Effector CD8-positive, alpha-beta T cell (primary cell): Measurements from ENCODE around the gene METAP1D.

Experiments used
- DNase-seq: peaks from one replicate; lab custom pipeline; 2025; lab: John Stamatoyannopoulos, UW

METAP1D gene

GRCh38 chr2:172091761-172092566 is 92.2 kb downstream of the METAP1D start:
- DNase-seq, result no peak

- no peak for DNase-seq
Observed at GRCh38 chr2:172092716-172093415, 93.1 kb downstream of the METAP1D start.

DNA sequence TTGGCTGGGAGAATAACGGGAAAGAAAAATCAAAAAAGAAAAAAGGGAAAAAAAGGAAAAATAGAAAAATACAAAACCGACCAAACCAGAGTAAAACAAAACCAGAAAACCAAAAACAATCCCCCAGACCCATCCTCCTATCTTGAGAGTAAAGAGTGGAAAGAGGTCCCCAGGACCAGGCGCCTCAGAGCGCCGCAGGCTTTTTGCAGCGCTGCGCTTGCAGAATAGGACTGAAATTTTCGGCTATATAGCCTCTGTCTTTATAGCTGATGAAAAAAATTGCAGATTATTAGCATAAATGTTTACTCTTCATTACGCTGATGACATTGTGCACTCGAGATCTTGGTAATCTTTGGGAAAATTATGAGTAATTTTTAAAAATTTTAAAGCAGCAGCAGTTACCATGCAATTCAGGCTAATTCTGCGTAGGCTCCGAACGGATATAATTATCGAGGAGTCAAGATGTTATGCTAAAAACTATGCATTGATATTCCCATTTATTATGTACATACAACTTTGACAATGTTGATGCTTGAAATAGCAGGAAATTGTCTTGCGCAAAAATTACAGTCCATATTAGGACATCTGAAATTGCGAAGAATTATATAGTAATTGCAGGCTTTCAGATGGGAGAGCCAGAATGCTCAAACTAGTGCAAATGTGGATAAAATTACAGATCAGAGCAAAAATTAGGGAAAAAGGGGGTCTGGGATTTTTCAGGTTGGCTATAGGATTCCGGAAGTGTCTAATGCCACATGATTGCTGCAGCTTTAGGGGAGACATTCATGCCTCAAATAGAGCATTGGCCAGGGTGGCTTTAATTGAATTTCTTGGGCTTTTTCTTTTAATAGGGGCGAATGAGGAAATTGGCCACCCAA is 93.9 kb downstream of the METAP1D start:
- no peak for DNase-seq

DNA sequence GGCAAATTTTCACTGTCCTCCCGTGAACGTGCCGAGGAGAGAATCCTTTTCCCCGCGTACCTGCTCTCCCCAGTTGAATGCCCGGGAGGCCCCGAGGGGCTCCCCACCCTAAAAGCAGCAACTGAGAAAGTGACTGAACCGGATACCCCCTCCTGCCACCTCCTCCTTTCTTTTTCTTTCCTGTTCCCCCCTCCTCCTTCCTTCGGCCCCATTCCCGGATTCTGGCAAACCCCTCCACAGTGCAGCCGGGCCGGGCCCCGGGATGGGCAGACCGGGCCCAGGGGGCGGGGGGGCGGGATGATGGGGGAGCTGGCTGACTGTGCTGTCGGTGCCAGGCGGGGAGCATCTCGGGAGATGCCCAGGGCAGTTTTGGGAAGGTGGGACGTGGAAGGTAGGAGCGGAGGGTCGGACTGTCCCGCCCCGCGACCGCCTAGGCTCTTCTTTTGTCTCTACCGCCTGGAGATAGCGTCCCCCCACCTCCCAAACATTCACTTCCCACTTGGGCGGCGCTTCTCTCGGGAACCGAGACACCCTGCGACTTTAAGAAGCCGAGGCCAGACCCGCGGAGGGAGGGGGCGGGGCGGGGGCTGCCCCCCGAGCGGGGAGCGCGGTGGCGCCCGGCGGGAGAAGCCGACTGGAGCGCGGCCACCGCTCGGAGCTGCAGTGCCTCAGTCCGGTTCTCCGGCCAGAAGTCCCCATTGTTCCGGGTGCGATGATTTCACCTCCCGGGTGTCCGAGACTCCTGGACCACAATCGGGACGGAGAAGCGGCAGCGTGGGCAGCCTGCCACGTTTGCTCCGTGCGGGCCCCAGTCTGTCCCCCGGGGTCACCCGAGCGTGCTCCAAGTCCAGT is 94.8 kb downstream of the METAP1D start:
- no peak for DNase-seq

- DNase-seq, result peak; percentile 61
Observed at GRCh38 chr2:172095146-172095904, 95.6 kb downstream of the METAP1D start.

DNA sequence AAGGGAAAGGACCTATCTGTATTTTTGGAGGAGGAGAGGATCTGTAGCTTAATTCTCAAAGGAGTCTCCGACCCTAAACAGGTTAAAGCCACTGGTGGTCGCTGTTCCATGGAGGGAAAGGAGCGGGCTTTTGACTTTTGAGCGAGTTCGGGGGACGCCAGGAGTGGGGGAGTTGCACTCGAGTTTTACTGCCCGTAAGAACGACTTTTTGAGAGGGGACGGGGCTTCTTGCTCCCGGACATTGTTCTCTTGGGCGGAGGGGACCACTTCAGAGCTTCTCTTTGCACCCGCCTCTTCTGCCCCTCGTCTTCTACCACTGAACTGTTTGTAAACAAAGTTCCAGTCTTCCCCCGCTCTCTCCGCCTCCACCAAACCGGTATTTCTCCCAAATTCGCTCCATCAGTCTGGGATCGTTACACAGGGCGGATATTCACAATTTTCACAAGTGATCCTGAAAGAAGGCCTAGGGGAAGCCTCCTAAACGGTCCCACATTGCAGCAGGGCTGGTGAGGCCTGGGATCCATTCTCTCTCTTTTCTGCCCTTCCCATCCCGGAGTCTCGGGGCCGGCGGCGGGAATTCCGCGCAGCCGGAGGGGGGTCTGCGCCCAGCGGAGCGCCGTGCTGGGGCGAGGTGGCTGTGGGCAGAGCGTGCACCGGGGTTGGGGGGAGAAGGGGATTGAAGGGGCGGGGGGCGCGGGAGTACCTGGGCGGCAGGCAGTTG is 96.3 kb downstream of the METAP1D start:
- no peak for DNase-seq

DNA sequence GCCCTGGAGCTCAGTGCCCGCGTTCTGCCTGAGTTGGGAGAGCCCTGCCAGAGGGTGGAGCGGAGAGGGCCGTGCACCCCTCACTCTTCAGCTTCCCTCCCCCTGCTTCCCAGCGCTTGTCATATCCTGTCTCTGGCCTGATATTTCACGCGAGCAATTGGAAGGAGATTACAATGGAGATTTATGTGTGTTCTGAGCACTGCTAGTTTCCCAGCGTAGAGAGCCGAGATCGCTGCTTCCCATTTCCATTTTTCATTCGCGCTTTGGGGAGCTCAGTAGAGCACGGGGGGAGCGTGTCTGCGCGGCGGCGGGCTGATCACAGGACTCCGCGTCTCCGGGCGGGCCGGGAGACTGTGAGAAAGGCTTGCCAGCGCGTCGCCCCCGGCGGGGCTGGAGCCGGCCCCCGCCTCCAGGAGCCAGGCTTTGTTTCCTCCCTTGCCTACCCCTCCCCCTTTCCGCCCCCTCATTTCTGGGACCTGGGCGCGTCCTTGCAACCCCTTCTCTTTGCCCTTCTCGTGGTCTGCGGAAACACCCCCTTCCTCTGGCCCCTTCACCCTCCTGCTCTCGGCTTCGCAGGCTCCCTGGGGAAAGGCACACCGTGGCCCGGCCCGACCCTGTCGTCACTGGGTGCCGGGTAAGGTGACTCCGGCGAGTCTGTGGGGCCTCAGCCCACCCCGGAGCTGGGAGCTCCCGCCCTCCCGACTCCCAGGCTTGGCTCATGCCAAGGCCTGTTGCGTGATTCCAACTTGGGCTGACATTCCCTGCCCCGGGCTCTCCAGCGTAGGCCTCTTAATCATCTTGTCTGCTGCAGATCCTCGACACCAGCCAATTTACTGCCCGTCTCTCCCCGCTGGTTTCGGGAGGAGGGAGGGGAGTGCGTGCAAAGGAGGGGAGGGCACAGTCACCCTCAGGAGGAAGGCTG is 97.1 kb downstream of the METAP1D start:
- DNase-seq, result no peak

- no peak for DNase-seq
Observed at GRCh38 chr2:172097557-172098131, 97.9 kb downstream of the METAP1D start.

GRCh38 chr2:172098287-172098649 is 98.5 kb downstream of the METAP1D start:
- DNase-seq, result no peak

DNA sequence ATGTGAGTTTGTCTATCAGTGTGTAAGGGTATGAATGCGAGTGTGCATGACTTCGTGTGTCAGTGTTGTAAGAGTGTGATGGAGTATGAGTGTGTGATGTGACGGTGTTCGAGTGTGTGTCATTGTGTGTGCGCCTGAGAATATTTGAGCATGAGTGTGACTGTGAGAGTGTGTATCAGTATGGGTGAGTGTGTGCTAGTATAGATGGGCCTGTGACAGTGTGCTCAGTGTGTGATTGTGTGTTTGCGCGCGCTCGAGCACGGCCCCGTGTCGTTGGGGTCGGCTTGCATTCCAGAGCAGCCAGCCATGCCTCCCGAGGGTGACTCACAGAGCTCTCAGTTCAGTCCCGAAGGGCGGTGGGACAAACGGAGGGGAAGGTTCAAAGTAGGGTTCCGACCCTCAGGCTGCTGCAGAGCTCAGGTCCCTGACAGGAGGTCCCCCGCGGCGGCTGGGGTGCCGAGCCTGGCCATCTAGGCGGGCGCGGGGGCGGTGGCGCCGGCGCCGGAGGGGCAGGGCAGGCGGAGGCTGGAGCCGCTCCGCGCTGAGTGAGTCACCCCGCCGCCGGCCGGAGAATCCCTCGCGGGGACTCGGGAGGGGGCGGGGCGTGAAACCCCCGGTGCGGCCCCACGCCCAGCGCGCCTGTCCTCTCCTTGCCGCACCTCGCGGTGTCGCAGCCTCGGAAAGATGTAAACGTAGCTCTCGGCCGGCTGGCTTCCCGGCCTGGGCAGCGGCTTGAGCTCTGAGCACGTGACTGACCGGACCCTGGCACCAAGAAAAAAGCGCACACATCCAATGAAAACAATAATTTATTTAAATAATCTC is 99.1 kb downstream of the METAP1D start:
- DNase-seq, result no peak

DNA sequence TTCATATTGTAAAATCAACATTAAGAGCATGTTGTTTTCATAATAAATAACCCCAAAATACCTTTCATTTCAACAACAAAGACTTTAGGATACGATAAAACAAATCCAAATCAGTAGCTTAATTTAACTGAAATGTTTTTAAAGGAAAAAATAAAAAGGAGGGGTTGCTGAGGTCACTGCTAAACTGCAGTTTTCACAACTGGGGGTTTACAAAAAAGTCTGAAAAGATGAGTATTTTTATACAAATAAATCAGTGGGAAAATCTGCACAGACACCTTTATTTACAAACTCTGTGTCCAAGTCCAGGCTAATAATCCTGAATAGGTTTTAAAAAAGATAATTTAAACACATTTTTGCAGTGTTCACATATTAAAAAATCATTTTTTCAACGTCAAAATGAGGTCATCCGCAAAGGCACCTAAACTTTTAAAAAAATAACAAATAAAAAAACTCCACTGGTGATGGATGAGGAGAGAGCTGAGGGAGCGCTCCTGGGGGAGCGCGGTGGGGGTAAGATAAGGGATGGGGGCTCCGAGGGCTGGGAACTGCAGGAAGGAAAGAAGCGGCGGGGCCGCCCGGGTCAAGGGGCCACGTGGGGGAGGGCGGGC is 99.8 kb downstream of the METAP1D start:
- DNase-seq, result no peak

DNA sequence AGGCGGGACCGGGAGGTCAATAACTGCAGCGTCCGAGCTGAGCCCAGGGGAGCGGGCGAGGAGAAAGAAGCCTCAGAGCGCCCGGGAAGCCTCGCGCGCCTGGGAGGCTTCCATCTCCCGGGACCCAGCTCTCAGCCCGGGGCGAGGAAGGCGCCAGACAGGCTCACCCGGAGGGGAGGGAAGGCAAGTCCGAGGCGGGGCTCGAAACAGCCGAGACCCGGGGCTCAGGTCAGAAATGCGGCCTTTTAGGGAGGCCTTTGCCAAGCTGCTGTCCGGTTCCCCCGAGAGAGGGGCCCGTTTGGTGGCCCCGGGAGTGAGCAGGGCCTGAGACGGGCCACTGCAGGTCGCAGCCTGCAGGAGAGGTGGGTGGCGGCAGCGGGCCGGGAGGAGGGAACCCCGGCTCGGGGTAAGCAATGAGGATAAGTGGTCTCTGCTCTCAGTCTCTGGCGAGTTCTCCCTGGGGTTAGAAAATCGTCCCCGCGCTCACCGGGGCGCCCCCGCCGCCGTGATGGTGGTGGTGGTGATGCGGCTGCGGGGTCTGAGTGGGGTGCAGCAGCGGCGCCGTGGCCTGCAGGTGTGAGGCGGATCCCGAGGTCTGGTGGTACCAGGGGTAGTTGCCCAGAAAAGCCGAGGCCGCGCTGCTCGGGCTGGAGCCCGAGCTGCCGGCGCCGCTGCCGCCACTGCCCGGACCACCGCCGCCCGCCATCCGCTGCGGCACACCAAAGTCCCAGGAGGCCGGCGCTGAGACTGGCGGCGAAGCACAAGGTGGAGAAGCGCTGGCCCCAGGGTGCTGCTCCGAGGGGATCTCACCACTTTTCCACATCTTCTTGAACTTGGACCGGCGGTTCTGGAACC is 100.6 kb downstream of the METAP1D start:
- DNase-seq, result no peak

DNA sequence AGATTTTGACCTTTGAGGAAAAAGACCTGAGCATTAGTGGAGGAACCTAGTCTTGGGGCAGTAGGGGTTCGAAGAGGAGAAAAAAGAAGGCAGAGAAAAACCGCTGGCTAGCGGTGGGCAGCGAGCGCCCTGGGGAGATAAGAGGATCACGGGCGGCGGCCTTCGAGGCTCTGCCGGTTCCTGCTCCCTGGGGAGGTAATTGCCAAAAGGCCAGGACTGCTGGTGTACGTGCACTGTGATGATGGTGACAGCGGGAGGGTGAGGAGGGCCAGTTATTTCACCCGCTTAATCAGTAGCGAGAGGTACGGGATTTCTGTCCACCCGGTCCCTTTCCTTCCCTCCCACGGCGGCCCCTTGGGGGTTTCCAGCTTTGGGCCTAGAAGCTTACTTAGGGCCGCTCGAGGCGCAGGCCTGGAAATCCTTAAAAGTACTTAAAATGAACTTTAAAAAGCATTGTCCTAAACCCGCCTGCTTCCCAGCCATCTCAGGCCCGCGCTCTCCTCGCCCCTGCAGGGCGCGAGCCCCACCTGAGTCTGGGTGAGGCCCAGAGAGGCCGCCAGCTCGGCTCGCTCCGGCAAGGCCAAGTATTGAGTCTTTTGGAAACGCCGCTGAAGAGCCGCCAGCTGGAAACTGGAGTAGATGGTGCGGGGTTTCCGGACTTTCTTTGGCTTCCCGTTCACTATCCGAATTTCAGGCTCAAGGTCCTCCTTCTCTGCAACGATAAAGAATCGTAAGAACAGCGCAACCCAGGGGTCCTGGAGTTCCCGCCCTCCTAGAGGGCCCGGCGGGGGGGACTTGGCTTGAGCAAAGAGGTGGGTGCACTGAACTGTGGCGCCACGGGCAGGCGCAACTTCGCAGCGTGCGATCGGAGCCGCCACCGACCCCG is 101.4 kb downstream of the METAP1D start:
- DNase-seq, result no peak

- DNase-seq, result no peak
Observed at GRCh38 chr2:172101821-172102390, 102.2 kb downstream of the METAP1D start.
